SKM-1 (cell line): Measurements from ENCODE around the gene DAPK1.
A peak's percentile ranks its signal among the peaks of the same experiment; 100 is the strongest.
"Not testable (repeated sequence)": the region's sequence is repeated elsewhere in the genome, so short reads cannot be mapped to it uniquely, and the experiment has no call there.

Experiments
- DNase-seq: peaks from one replicate; lab custom pipeline; 2025; ENCODE audit not compliant: unreplicated experiment; lab: John Stamatoyannopoulos, UW

Gene DAPK1

GRCh38 chr9:87540444-87541105 lies 42.9 kb downstream of the DAPK1 start:
- no peak for DNase-seq

GRCh38 chr9:87541663-87542062 lies 44.0 kb downstream of the DAPK1 start:
- no peak for DNase-seq

GRCh38 chr9:87542141-87542540 lies 44.5 kb downstream of the DAPK1 start:
- DNase-seq: no peak

GRCh38 chr9:87543251-87543650 lies 45.6 kb downstream of the DAPK1 start:
- no peak for DNase-seq

GRCh38 chr9:87545858-87546257 lies 48.2 kb downstream of the DAPK1 start:
- DNase-seq: no peak

GRCh38 chr9:87546704-87547103 lies 49.0 kb downstream of the DAPK1 start:
- DNase-seq: no peak

- no peak for DNase-seq
Observed at GRCh38 chr9:87547671-87548081, 50.0 kb downstream of the DAPK1 start.

- DNase-seq: no peak
Observed at GRCh38 chr9:87548159-87548558, 50.5 kb downstream of the DAPK1 start.

GRCh38 chr9:87549088-87549487 lies 51.4 kb downstream of the DAPK1 start:
- DNase-seq: not testable (repeated sequence)

- DNase-seq: no peak
Observed at GRCh38 chr9:87549791-87550190, 52.1 kb downstream of the DAPK1 start.

GRCh38 chr9:87550253-87550954 lies 52.7 kb downstream of the DAPK1 start:
- DNase-seq: no peak

- no peak for DNase-seq
Observed at GRCh38 chr9:87551772-87552217, 54.1 kb downstream of the DAPK1 start.

- DNase-seq: no peak
Observed at GRCh38 chr9:87554171-87554910, 56.7 kb downstream of the DAPK1 start.

GRCh38 chr9:87554976-87555375 lies 57.3 kb downstream of the DAPK1 start:
- peak; percentile 8 for DNase-seq

GRCh38 chr9:87556039-87556438 lies 58.4 kb downstream of the DAPK1 start:
- no peak for DNase-seq

GRCh38 chr9:87556821-87557220 lies 59.2 kb downstream of the DAPK1 start:
- DNase-seq: peak; percentile 37

- DNase-seq: no peak
Observed at GRCh38 chr9:87557996-87558395, 60.3 kb downstream of the DAPK1 start.

- DNase-seq: no peak
Observed at GRCh38 chr9:87558606-87559190, 61.0 kb downstream of the DAPK1 start.

GRCh38 chr9:87562062-87562461 lies 64.4 kb downstream of the DAPK1 start:
- DNase-seq: no peak

- DNase-seq: no peak
Observed at GRCh38 chr9:87562530-87563170, 65.0 kb downstream of the DAPK1 start.

- no peak for DNase-seq
Observed at GRCh38 chr9:87564111-87564510, 66.4 kb downstream of the DAPK1 start.
